Adrenal gland (tissue), 5 donors: Measurements from ENCODE around the gene MED27.

ENCODE experiments used
- POLR2A ChIP-seq, 2 donors: fragments of 450-650 bp; IDR thresholded peaks; one replicate each; pipeline ENCODE4 v1.6.1; 2017; ENCODE audit warnings: antibody characterized with exemption in 2 of 2, mild to moderate bottlenecking in 2 of 2, moderate library complexity in 1 of 2
- TF ChIP-seq, protein P1 (sequence below), 6 experiments: fragments of 450-650 bp in 4 of 6; fragments of 200-600 bp in 2 of 6; sonication (generic) in 1 of 6; IDR thresholded peaks; 1 replicate in 5 of 6; 2 replicates in 1 of 6; pipeline versions ENCODE4 v1.5.1 to v1.8.0; 2016 to 2021; ENCODE audit warnings: antibody characterized with exemption in 6 of 6, mild to moderate bottlenecking in 2 of 6, moderate library complexity in 1 of 6
- donor health status: DM: no; HTN: no; CAD: no.

GRCh38 chr9:132026932-132027585, 52.6 kb downstream of the MED27 start:
- no peak for TF ChIP-seq POLR2A (IDR thresholded peaks at IDR 0.05)
- TF ChIP-seq, protein P1, sequence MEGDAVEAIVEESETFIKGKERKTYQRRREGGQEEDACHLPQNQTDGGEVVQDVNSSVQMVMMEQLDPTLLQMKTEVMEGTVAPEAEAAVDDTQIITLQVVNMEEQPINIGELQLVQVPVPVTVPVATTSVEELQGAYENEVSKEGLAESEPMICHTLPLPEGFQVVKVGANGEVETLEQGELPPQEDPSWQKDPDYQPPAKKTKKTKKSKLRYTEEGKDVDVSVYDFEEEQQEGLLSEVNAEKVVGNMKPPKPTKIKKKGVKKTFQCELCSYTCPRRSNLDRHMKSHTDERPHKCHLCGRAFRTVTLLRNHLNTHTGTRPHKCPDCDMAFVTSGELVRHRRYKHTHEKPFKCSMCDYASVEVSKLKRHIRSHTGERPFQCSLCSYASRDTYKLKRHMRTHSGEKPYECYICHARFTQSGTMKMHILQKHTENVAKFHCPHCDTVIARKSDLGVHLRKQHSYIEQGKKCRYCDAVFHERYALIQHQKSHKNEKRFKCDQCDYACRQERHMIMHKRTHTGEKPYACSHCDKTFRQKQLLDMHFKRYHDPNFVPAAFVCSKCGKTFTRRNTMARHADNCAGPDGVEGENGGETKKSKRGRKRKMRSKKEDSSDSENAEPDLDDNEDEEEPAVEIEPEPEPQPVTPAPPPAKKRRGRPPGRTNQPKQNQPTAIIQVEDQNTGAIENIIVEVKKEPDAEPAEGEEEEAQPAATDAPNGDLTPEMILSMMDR (IDR thresholded peaks at IDR 0.05) = no peak
